ENCODE data around the gene ITGAV. TPM values are rescaled to one million over a fixed set of nuclear protein-coding genes. Genes with fewer than 3 reads are reported as not detected.

ITGAV gene
- total and polyA plus RNA-seq, 2 experiments from 2014 or later = 32.7 to 135 TPM

DNA sequence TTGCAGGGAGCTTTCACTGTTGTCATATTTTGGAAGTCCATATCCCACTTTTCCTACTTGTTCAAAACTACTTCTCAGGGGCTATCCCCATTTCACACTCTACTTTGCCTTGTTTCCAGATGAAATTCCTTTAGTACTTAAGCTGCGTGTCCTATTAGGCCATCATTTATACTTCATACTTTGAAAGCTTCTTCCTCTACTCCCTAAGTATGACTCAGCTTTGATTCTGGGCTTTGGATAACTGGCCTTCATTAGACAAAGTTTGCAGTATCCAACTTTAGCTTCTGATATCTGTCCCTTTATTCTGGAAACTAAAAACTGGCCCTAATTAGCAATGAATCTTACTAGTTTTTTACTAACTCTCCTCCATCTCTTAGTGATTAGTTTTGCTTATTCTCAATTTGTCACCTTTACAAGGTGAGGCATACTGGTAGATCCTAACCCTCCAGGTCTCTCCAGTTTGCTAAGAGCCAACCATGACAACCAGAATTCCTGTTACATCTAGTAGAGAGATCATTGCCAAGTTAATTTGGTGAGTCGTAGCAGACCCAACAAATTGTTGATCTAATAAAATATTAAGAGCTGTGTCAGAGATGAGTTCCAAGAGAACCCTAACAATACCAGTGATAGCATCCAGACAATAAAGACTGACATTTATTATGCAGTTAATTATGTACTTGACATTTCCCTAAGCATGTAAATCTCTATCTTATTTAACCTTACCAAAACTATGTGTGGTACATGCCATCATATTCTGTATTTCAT lies 31.2 kb upstream of the ITGAV start:
- DNase-seq (ENCODE audit: low spot score) = no peak
- Histone ChIP-seq H3K36me3 (replicated peaks; ENCODE audit: insufficient read depth, low read depth) (no peaks in the 10 kb centered on the region), H3K4me3 (no peak overlapping the region), H3K9me3 (ENCODE audit: low read depth) (no peaks in the 10 kb centered on the region), H3K27ac (no peak overlapping the region), H3K79me2 (no peaks in the 10 kb centered on the region), H3K4me1 (ENCODE audit: insufficient read depth) (no peaks in the 10 kb centered on the region), H3K4me2 (no peak overlapping the region), H2AFZ (no peak overlapping the region), H3K9me2 (replicated peaks; ENCODE audit: insufficient read depth) (no peaks in the 10 kb centered on the region), H4K20me1 (ENCODE audit: insufficient read depth, poor library complexity, severe bottlenecking) (no peaks in the 10 kb centered on the region), H3K27me3 (no peaks in the 10 kb centered on the region)
- no peak for TF ChIP-seq EZH2 (IDR thresholded peaks at IDR 0.05; ENCODE audit: borderline replicate concordance)
- TF ChIP-seq EZH2phosphoT487 (IDR thresholded peaks at IDR 0.05; ENCODE audit: low read depth, severe bottlenecking, unreplicated experiment) = no peak
- TF ChIP-seq, protein P1, sequence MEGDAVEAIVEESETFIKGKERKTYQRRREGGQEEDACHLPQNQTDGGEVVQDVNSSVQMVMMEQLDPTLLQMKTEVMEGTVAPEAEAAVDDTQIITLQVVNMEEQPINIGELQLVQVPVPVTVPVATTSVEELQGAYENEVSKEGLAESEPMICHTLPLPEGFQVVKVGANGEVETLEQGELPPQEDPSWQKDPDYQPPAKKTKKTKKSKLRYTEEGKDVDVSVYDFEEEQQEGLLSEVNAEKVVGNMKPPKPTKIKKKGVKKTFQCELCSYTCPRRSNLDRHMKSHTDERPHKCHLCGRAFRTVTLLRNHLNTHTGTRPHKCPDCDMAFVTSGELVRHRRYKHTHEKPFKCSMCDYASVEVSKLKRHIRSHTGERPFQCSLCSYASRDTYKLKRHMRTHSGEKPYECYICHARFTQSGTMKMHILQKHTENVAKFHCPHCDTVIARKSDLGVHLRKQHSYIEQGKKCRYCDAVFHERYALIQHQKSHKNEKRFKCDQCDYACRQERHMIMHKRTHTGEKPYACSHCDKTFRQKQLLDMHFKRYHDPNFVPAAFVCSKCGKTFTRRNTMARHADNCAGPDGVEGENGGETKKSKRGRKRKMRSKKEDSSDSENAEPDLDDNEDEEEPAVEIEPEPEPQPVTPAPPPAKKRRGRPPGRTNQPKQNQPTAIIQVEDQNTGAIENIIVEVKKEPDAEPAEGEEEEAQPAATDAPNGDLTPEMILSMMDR (IDR thresholded peaks at IDR 0.05; ENCODE audit: poor library complexity) = no peak
- 83% methylated on average over 2 of the region's 2 CpGs for WGBS (ENCODE audit: low lambda C conversion rate, missing lambda C conversion rate)

DNA sequence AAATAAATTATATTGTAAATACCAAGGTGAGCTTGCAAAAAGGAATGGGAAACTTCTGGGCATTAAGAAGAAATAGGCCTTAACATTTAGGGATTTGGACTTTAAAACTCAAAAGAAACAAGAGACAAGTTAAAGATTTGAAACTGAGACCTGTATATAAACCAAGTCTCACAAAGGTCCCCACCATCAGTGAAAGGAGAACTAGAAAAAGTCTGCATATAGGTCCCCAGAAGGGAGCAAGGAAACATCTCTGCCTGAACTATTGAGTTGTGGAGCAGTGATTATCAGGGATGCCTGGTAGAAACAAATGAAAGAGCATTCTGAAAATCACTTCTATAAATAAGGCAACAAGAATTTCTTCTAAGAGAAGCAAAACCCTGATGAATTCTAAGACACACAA lies 30.5 kb upstream of the ITGAV start:
- Histone ChIP-seq H3K9me2 (replicated peaks; ENCODE audit: insufficient read depth) (no peaks in the 10 kb centered on the region), H3K4me3 (no peak overlapping the region), H2AFZ (no peak overlapping the region), H3K9me3 (ENCODE audit: low read depth) (no peaks in the 10 kb centered on the region), H3K27me3 (no peaks in the 10 kb centered on the region), H3K36me3 (replicated peaks; ENCODE audit: insufficient read depth, low read depth) (no peaks in the 10 kb centered on the region), H4K20me1 (ENCODE audit: insufficient read depth, poor library complexity, severe bottlenecking) (no peaks in the 10 kb centered on the region), H3K4me2 (no peak overlapping the region), H3K27ac (no peak overlapping the region), H3K79me2 (no peaks in the 10 kb centered on the region), H3K4me1 (ENCODE audit: insufficient read depth) (no peaks in the 10 kb centered on the region)
- DNase-seq (ENCODE audit: low spot score) = no peak
- TF ChIP-seq EZH2 (IDR thresholded peaks at IDR 0.05; ENCODE audit: borderline replicate concordance) (no peak), EZH2phosphoT487 (IDR thresholded peaks at IDR 0.05; ENCODE audit: low read depth, severe bottlenecking, unreplicated experiment) (no peak)
- TF ChIP-seq, protein P1 (IDR thresholded peaks at IDR 0.05; ENCODE audit: poor library complexity) = no peak

DNA sequence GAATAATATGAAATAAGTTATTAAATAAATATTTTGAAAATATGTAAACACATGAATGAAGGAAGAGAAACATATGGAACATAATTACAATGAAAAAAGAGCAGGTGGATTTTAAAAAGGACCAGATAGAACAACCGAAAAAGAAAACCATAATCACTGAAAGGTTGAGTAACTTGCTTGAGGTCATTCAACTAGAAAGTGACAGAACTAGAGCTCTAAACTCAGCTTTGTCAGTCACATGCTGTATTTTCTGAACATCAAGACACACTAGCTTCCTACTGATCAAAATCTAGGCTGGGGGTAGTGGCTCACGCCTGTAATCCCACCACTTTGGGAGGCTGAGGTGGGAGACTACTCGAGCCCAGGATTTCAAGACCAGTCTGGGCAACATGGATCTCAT lies 30.0 kb upstream of the ITGAV start:
- Histone ChIP-seq H3K4me1 (ENCODE audit: insufficient read depth) (no peaks in the 10 kb centered on the region), H2AFZ (no peak overlapping the region), H4K20me1 (ENCODE audit: insufficient read depth, poor library complexity, severe bottlenecking) (no peaks in the 10 kb centered on the region), H3K27ac (no peak overlapping the region), H3K79me2 (no peaks in the 10 kb centered on the region), H3K4me2 (no peak overlapping the region), H3K36me3 (replicated peaks; ENCODE audit: insufficient read depth, low read depth) (no peaks in the 10 kb centered on the region), H3K27me3 (no peaks in the 10 kb centered on the region), H3K9me3 (ENCODE audit: low read depth) (no peaks in the 10 kb centered on the region), H3K4me3 (no peak overlapping the region), H3K9me2 (replicated peaks; ENCODE audit: insufficient read depth) (no peaks in the 10 kb centered on the region)
- TF ChIP-seq, protein P1 (IDR thresholded peaks at IDR 0.05; ENCODE audit: poor library complexity) = no peak
- TF ChIP-seq EZH2 (IDR thresholded peaks at IDR 0.05; ENCODE audit: borderline replicate concordance) = no peak
- no peak for TF ChIP-seq EZH2phosphoT487 (IDR thresholded peaks at IDR 0.05; ENCODE audit: low read depth, severe bottlenecking, unreplicated experiment)
- WGBS (ENCODE audit: low lambda C conversion rate, missing lambda C conversion rate) = 53% methylated on average over 3 of the region's 3 CpGs
- no peak for DNase-seq (ENCODE audit: low spot score)

All from hepatocyte (in vitro differentiated cells).